WTC11 (cell line): ENCODE data around the gene ARHGAP23. TPM values are rescaled to one million over a fixed set of nuclear protein-coding genes. Genes with fewer than 3 reads are reported as not detected.

Experiments
- ATAC-seq: fragments of 200-7000 bp; cut with Tn5 transposase; 2 replicates; pipeline ENCODE4 v1.10.0; 2021; ENCODE audit warnings: mild to moderate bottlenecking, moderate library complexity
- CTCF ChIA-PET: fragments of 300-600 bp; sonication (Branson Sonifier 250); formaldehyde crosslinking; loops from one replicate; lab custom pipeline; 2021; ENCODE audit warnings: antibody characterized with exemption; lab: Charles Lee
- POLR2A ChIA-PET: fragments of 350-600 bp; sonication (Branson Sonifier 250); formaldehyde crosslinking; loops from one replicate; lab custom pipeline; 2021; ENCODE audit warnings: antibody characterized with exemption; lab: Charles Lee
- DNase-seq: peaks from one replicate; pipeline ENCODE4 v3.0.0; 2021; ENCODE audit warnings: low spot score
- H3K27ac Mint-ChIP-seq: 2 replicates; pipeline ENCODE4 v1.8.0; 2021; ENCODE audit warnings: mixed read lengths
- H3K27me3 Mint-ChIP-seq: 2 replicates; pipeline ENCODE4 v1.8.0; 2021; ENCODE audit warnings: low read depth, mild to moderate bottlenecking, moderate library complexity, mixed read lengths
- H3K36me3 Mint-ChIP-seq: 2 replicates; pipeline ENCODE4 v1.8.0; 2021; ENCODE audit warnings: mixed read lengths
- H3K4me1 Mint-ChIP-seq: 2 replicates; pipeline ENCODE4 v1.8.0; 2022; ENCODE audit warnings: mixed read lengths
- H3K4me3 Mint-ChIP-seq: 2 replicates; pipeline ENCODE4 v1.8.0; 2021; ENCODE audit warnings: mild to moderate bottlenecking, moderate library complexity, mixed read lengths
- H3K9me3 Mint-ChIP-seq: 2 replicates; pipeline ENCODE4 v1.8.0; 2021; ENCODE audit warnings: mixed read lengths
- CREM ChIP-seq: sonication (generic); formaldehyde crosslinking; IDR thresholded peaks from 2 replicates; pipeline ENCODE4 v1.8.1; 2022; ENCODE audit warnings: mild to moderate bottlenecking, missing genetic modification reagents, moderate library complexity
- FOXK1 ChIP-seq: sonication (generic); formaldehyde crosslinking; IDR thresholded peaks from 2 replicates; pipeline ENCODE4 v1.8.0; 2022; ENCODE audit warnings: mild to moderate bottlenecking, moderate library complexity, missing genetic modification reagents
- IRF1 ChIP-seq: sonication (generic); formaldehyde crosslinking; IDR thresholded peaks from 2 replicates; pipeline ENCODE4 v1.8.0; 2023; ENCODE audit warnings: missing genetic modification reagents
- MXD4 ChIP-seq: fragments of 250-450 bp; sonication (Bioruptor Pico); IDR thresholded peaks from 2 replicates; pipeline ENCODE4 v1.8.0; 2021; ENCODE audit warnings: mild to moderate bottlenecking, moderate library complexity, borderline replicate concordance
- NR1H2 ChIP-seq: sonication (generic); formaldehyde crosslinking; IDR thresholded peaks from 2 replicates; pipeline ENCODE4 v1.9.0; 2021; ENCODE audit warnings: mild to moderate bottlenecking, moderate library complexity, missing genetic modification reagents
- SMAD4 ChIP-seq: sonication (generic); formaldehyde crosslinking; IDR thresholded peaks from 2 replicates; pipeline ENCODE4 v1.8.0; 2022; ENCODE audit warnings: mild to moderate bottlenecking, missing genetic modification reagents
- STAT6 ChIP-seq: sonication (generic); formaldehyde crosslinking; conservative IDR thresholded peaks from 2 replicates; pipeline ENCODE4 v1.8.1; 2023; ENCODE audit warnings: mild to moderate bottlenecking, low read depth, missing genetic modification reagents, moderate library complexity
- TP53 ChIP-seq: sonication (generic); formaldehyde crosslinking; IDR thresholded peaks from 2 replicates; pipeline ENCODE4 v1.8.1; 2023; ENCODE audit warnings: mild to moderate bottlenecking, missing genetic modification reagents
- USF1 ChIP-seq: sonication (generic); formaldehyde crosslinking; IDR thresholded peaks from 2 replicates; pipeline ENCODE4 v1.8.0; 2022; ENCODE audit warnings: mild to moderate bottlenecking, missing genetic modification reagents
- USF2 ChIP-seq: sonication (generic); formaldehyde crosslinking; IDR thresholded peaks from 2 replicates; pipeline ENCODE4 v1.8.1; 2023; ENCODE audit warnings: mild to moderate bottlenecking, missing genetic modification reagents, moderate library complexity
- ZNF121 ChIP-seq: sonication (generic); formaldehyde crosslinking; IDR thresholded peaks from 2 replicates; pipeline ENCODE4 v1.8.0; 2023; ENCODE audit warnings: missing genetic modification reagents
- total RNA-seq: library from RNA; stranded (reverse); gene quantifications from 3 replicates; pipeline ENCODE4 v1.2.3, GENCODE V29; 2021
- TF ChIP-seq, protein P1 (sequence below): fragments of 250-450 bp; sonication (Bioruptor Pico); IDR thresholded peaks from 2 replicates; pipeline ENCODE4 v1.9.0; 2021; ENCODE audit warnings: mild to moderate bottlenecking
- TF ChIP-seq, protein P2 (sequence below): sonication (generic); formaldehyde crosslinking; IDR thresholded peaks from 2 replicates; pipeline ENCODE4 v1.8.0; 2023; ENCODE audit warnings: missing genetic modification reagents, mild to moderate bottlenecking, borderline replicate concordance
- TF ChIP-seq, protein P3 (sequence below): fragments of 250-450 bp; sonication (Bioruptor Pico); conservative IDR thresholded peaks from 2 replicates; pipeline ENCODE4 v1.9.0; 2021; ENCODE audit warnings: mild to moderate bottlenecking

The ARHGAP23 gene
- total RNA-seq, 1 experiment from 2014 or later, result 66.0 TPM

GRCh38 chr17:38464251-38464722 lies 36.0 kb downstream of the ARHGAP23 start (continued):
- TF ChIP-seq TP53 (CRISPR knock-in tag) (no peak), USF1 (no peak), SMAD4 (no peak)

DNA sequence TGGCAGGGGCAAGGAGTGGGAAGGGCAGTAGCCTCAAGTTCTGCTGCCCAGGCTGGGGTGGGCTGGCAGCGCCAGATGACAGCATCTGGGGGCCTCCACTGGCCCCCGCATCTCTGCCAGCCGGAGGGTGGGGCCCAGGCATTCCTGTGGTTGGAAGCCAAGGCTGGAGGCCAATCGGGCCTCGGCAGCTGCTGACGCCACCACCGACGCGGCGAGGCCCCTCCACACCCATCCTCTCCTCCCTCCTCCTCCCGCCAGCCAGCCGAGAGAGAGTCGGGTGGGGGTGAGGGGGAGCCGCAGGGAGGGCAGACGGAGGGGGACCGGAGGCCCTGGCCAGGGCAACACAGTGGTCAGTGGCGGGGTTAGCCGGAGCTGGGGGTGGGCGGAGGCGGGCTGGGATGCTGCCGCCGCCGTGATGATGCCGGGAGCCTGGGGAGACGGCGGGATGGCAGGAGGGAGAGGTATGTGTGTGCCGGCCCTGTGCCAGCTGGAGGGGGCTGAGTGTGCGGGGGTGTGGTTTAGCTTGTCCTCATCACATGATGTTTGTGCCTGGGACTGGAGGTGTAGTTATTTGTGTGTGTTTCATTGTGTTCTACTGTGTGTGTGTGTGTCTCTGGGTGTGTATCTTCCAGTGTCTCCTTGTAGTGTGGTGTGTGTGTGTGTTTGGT lies 36.6 kb downstream of the ARHGAP23 start:
- ChIA-PET POLR2A (no interaction called here), CTCF (interaction anchor here (0.8 to 1.6 kb wide), 3 partner anchors 9 to 50 kb away, joined by 3 to 8 read pairs (median 3); no protein-coding TSS in a partner anchor)
- ATAC-seq (peak; percentile 34), DNase-seq (no peak)
- no peaks in the 10 kb centered on the region for H3K27me3 Mint-ChIP-seq
- H3K9me3 Mint-ChIP-seq, result no peaks in the 10 kb centered on the region
- H3K27ac Mint-ChIP-seq, result peak overlapping the region; percentile 87; the same call in 1 of the 2 replicates
- TF ChIP-seq, protein P1, sequence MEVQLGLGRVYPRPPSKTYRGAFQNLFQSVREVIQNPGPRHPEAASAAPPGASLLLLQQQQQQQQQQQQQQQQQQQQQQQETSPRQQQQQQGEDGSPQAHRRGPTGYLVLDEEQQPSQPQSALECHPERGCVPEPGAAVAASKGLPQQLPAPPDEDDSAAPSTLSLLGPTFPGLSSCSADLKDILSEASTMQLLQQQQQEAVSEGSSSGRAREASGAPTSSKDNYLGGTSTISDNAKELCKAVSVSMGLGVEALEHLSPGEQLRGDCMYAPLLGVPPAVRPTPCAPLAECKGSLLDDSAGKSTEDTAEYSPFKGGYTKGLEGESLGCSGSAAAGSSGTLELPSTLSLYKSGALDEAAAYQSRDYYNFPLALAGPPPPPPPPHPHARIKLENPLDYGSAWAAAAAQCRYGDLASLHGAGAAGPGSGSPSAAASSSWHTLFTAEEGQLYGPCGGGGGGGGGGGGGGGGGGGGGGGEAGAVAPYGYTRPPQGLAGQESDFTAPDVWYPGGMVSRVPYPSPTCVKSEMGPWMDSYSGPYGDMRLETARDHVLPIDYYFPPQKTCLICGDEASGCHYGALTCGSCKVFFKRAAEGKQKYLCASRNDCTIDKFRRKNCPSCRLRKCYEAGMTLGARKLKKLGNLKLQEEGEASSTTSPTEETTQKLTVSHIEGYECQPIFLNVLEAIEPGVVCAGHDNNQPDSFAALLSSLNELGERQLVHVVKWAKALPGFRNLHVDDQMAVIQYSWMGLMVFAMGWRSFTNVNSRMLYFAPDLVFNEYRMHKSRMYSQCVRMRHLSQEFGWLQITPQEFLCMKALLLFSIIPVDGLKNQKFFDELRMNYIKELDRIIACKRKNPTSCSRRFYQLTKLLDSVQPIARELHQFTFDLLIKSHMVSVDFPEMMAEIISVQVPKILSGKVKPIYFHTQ (CRISPR knock-in tag), result no peak
- no peak for TF ChIP-seq ZNF121 (CRISPR knock-in tag)
- TF ChIP-seq, protein P2, sequence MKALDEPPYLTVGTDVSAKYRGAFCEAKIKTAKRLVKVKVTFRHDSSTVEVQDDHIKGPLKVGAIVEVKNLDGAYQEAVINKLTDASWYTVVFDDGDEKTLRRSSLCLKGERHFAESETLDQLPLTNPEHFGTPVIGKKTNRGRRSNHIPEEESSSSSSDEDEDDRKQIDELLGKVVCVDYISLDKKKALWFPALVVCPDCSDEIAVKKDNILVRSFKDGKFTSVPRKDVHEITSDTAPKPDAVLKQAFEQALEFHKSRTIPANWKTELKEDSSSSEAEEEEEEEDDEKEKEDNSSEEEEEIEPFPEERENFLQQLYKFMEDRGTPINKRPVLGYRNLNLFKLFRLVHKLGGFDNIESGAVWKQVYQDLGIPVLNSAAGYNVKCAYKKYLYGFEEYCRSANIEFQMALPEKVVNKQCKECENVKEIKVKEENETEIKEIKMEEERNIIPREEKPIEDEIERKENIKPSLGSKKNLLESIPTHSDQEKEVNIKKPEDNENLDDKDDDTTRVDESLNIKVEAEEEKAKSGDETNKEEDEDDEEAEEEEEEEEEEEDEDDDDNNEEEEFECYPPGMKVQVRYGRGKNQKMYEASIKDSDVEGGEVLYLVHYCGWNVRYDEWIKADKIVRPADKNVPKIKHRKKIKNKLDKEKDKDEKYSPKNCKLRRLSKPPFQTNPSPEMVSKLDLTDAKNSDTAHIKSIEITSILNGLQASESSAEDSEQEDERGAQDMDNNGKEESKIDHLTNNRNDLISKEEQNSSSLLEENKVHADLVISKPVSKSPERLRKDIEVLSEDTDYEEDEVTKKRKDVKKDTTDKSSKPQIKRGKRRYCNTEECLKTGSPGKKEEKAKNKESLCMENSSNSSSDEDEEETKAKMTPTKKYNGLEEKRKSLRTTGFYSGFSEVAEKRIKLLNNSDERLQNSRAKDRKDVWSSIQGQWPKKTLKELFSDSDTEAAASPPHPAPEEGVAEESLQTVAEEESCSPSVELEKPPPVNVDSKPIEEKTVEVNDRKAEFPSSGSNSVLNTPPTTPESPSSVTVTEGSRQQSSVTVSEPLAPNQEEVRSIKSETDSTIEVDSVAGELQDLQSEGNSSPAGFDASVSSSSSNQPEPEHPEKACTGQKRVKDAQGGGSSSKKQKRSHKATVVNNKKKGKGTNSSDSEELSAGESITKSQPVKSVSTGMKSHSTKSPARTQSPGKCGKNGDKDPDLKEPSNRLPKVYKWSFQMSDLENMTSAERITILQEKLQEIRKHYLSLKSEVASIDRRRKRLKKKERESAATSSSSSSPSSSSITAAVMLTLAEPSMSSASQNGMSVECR (CRISPR knock-in tag), result no peak
- H3K4me3 Mint-ChIP-seq, result no peak overlapping the region
- H3K4me1 Mint-ChIP-seq, result peaks cover 12% of the 10 kb centered on the region
- peaks cover 38% of the 10 kb centered on the region for H3K36me3 Mint-ChIP-seq

DNA sequence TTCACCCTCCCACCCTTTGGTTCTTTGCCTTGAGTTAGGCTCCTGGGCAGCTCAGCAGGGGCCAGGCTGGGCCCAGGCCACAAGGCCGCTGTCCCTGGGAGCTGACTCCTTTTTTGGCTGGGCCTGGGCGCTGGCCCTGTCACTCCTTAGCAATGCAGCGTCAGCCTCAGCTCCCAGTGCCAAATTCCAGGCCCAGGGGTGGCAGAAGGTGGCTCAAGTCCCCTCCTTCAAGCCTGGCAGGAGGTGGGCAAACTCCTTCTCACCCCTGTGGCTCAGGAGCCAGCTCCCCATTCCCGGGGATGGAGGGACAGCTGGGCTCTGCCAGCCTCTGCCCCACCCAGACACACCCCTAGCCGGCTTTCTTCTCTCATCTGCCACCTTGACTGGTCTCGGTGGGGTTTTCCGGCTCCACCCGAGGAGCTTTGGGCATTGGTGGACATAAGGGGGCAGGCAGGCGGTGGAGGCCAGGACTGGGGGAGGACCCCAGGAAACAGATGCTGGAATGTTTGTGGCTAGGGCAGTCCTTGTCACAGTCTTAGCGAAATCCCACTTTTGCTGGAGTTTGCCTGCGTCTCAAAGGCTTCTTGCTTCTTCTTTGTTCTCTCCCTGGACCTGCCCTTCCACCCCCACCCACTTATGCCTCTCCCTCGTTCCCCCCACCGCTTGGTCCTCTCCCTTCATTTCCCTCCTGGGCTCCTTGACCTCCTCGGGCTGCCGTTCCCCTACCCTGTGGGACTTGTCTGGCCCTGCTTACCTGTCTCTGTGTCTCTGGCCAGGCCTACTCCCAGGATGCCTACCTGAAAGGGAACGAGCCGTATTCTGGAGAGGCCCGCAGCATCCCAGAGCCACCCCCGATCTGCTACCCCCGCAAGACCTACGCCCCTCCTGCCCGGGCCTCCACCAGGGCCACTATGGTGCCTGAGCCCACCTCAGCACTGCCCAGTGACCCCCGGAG lies 37.4 kb downstream of the ARHGAP23 start:
- POLR2A ChIA-PET, result interaction anchor here (0.6 kb wide), 1 partner anchor 326 kb away, joined by 3 read pairs; no protein-coding TSS in a partner anchor
- ATAC-seq, result no peak
- DNase-seq, result no peak
- peak overlapping the region; percentile 87; the same call in 1 of the 2 replicates for H3K27ac Mint-ChIP-seq
- CTCF ChIA-PET, result interaction anchor here (0.8 to 1.6 kb wide), 2 partner anchors 10 to 51 kb away, joined by 3 to 8 read pairs; no protein-coding TSS in a partner anchor
- no peaks in the 10 kb centered on the region for H3K27me3 Mint-ChIP-seq
- H3K9me3 Mint-ChIP-seq, result no peaks in the 10 kb centered on the region
- H3K4me1 Mint-ChIP-seq, result peaks cover 13% of the 10 kb centered on the region
- peaks cover 38% of the 10 kb centered on the region for H3K36me3 Mint-ChIP-seq
- H3K4me3 Mint-ChIP-seq, result no peak overlapping the region
- TF ChIP-seq IRF1 (CRISPR knock-in tag) (no peak), FOXK1 (CRISPR knock-in tag) (no peak), USF2 (CRISPR knock-in tag) (no peak), NR1H2 (CRISPR knock-in tag) (no peak), MXD4 (no peak), STAT6 (CRISPR knock-in tag) (no peak), CREM (CRISPR knock-in tag) (no peak)
- TF ChIP-seq, protein P3, sequence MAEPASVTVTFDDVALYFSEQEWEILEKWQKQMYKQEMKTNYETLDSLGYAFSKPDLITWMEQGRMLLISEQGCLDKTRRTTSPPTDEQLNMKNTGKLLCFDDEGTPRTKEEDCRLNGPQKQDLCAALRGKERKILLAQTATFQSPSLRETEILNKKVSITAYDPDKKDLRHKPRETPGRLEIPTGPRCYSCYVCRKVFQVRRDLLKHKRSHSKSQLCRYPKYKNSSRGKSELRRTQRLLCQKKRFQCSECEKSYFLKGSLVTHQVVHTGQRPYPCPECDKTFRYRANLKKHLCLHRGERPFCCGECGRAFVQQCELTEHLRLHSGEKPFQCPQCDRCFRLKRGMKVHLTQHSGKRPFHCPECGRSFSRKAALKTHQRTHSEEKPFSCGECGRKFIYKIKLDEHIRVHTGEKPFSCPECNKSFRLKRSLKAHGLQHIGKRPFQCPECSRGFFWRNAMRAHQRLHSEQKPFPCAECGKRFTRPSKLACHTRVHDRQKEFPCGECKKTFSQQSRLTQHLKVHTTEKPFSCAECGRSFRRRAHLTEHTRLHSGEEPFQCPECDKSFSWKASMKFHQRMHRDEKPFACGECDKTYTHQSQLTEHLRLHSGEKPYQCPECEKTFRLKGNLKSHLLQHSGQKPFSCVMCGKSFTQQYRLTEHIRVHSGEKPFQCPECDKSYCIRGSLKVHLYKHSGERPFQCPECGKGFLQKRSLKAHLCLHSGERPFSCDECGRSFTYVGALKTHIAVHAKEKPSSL (CRISPR knock-in tag), result no peak
